ENCODE data around the gene CYRIA.

CYRIA gene

DNA sequence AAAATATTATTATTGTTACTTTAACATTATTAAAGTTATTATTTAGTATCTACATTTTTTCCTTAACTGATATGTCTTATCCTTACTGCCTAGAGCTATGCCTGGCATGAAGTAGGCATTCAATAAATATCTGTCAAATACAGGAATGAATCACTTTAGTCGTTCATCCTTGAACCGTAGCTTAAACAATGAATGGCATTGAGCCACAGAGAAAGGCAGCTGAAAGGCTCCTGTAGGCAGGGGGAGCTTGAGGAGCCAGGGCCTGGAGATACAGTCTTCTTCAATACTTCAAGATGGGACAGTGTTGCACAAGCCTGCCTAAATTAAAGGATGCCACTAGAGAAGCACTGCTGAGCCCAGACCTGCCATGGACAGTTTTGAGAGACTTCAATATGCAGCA lies 22.5 kb downstream of the CYRIA start:
- ChIA-PET POLR2A (no interaction called here), CTCF (interaction anchor here (1.2 to 2.7 kb wide), 8 partner anchors 9 to 113 kb away, joined by 3 to 10 read pairs (median 4); no protein-coding TSS in a partner anchor)
- TF ChIP-seq, protein P1, sequence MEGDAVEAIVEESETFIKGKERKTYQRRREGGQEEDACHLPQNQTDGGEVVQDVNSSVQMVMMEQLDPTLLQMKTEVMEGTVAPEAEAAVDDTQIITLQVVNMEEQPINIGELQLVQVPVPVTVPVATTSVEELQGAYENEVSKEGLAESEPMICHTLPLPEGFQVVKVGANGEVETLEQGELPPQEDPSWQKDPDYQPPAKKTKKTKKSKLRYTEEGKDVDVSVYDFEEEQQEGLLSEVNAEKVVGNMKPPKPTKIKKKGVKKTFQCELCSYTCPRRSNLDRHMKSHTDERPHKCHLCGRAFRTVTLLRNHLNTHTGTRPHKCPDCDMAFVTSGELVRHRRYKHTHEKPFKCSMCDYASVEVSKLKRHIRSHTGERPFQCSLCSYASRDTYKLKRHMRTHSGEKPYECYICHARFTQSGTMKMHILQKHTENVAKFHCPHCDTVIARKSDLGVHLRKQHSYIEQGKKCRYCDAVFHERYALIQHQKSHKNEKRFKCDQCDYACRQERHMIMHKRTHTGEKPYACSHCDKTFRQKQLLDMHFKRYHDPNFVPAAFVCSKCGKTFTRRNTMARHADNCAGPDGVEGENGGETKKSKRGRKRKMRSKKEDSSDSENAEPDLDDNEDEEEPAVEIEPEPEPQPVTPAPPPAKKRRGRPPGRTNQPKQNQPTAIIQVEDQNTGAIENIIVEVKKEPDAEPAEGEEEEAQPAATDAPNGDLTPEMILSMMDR (IDR thresholded peaks at IDR 0.05; ENCODE audit: control extremely low read depth, extremely low read depth, low read depth, missing control alignments): no peak
- no peak for DNase-seq (ENCODE audit: extremely low spot score)

DNA sequence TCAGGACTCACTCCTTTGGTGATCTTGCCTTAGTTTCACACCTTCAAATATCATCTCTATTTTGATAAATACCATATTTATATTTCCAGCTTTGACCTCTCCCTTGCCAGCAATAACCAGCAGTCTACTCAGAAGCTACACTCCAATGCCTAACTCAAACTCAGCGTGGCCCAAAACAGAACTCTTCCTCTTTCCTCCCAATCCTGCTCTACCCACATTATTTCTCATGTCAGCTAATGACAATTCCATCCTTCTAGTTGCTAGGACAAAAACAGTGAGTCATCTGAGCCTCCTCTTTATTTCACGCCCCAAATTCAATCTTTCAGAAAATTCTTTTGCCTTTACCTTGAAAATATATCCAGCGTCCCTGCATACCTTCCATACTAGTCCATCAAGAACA lies 23.5 kb downstream of the CYRIA start:
- ChIA-PET POLR2A (no interaction called here), CTCF (interaction anchor here (1.2 kb wide), 1 partner anchor 10 kb away, joined by 3 read pairs; no protein-coding TSS in a partner anchor)
- TF ChIP-seq, protein P1 (IDR thresholded peaks at IDR 0.05; ENCODE audit: control extremely low read depth, extremely low read depth, low read depth, missing control alignments): no peak
- DNase-seq (ENCODE audit: extremely low spot score): no peak

DNA sequence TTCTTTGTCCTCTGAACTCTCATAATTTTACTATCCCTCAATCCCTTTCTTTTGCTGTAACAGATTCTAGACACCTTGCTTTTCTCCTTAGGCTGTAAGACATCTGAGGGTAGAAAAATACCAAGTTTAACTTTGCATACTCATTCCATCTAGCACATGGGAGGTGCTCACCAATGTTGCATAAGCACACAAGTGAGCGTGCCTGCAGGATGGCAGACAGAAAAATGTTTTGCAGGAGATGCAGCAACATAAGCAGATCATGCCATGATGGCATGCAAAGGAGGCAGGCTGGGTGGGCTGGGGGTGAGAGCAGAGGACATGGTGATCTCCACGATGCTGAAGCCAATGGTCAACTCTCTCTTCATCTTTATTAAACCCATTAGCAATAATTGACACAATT lies 24.1 kb downstream of the CYRIA start:
- ChIA-PET CTCF (no interaction called here), POLR2A (no interaction called here)
- no peak for DNase-seq (ENCODE audit: extremely low spot score)
- TF ChIP-seq, protein P1 (IDR thresholded peaks at IDR 0.05; ENCODE audit: control extremely low read depth, extremely low read depth, low read depth, missing control alignments): no peak

DNA sequence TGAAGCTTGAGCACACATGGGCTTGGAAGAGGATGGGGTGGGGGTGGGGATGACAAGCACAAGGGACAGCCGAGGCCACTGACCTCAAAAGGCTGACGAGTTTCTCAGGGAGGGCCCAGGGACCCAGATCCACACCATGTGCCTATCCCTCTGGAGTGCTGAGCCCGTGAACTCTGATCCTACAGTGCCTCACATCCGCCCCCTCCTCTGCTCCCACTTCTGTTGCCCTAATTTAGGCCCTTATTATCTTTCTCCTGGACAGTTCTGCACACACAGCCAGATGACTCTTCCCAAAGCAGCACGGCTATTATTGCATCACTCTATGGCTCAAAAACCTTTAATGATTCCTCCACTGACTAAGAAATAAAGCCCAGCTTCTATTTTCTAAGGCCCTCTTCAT lies 24.8 kb downstream of the CYRIA start:
- no peak for DNase-seq (ENCODE audit: extremely low spot score)
- ChIA-PET CTCF (no interaction called here), POLR2A (no interaction called here)
- TF ChIP-seq, protein P1 (IDR thresholded peaks at IDR 0.05; ENCODE audit: control extremely low read depth, extremely low read depth, low read depth, missing control alignments): no peak

- no peak for DNase-seq (ENCODE audit: extremely low spot score)
- TF ChIP-seq, protein P1 (IDR thresholded peaks at IDR 0.05; ENCODE audit: control extremely low read depth, extremely low read depth, low read depth, missing control alignments): no peak
- ChIA-PET POLR2A (no interaction called here), CTCF (interaction anchor here (1.6 to 1.7 kb wide), 2 partner anchors 12 to 17 kb away, joined by 4 to 7 read pairs; no protein-coding TSS in a partner anchor)
Observed at GRCh38 chr2:16640001-16640700, 25.5 kb downstream of the CYRIA start.

- no peak for DNase-seq (ENCODE audit: extremely low spot score)
- POLR2A ChIA-PET: no interaction called here
- CTCF ChIA-PET: interaction anchor here (1.0 to 1.7 kb wide), 3 partner anchors 12 to 118 kb away, joined by 3 to 7 read pairs (median 4); no protein-coding TSS in a partner anchor
Observed at GRCh38 chr2:16639431-16639830, 26.2 kb downstream of the CYRIA start.

More at GRCh38 chr2:16639431-16639830, 26.2 kb downstream of the CYRIA start:
- TF ChIP-seq, protein P1 (IDR thresholded peaks at IDR 0.05; ENCODE audit: control extremely low read depth, extremely low read depth, low read depth, missing control alignments): no peak

Data from GM10248 (cell line).